GM10248 (cell line): ENCODE data around the gene FGD2.

Source experiments
- CTCF ChIA-PET: fragments of 300-600 bp; sonication (Branson Sonifier 250); formaldehyde crosslinking; extraction: SDS; loops from one replicate; lab custom pipeline; 2021; ENCODE audit warnings: antibody characterized with exemption; lab: Yijun Ruan, JAX
- POLR2A ChIA-PET: fragments of 350-650 bp; sonication (Branson Sonifier 250); formaldehyde crosslinking; extraction: SDS; loops from one replicate; lab custom pipeline; 2020; ENCODE audit warnings: antibody characterized with exemption; lab: Yijun Ruan, JAX
- DNase-seq: peaks from one replicate; pipeline ENCODE4 v3.0.0; 2012; ENCODE audit errors: extremely low spot score
- TF ChIP-seq, protein P1 (sequence below): IDR thresholded peaks from 2 replicates; pipeline ENCODE4 v1.5.1; 2012; ENCODE audit warnings: mild to moderate bottlenecking, low read depth; ENCODE audit errors: extremely low read depth, missing control alignments, control extremely low read depth

Gene FGD2

GRCh38 chr6:37062424-37062823, 57.0 kb downstream of the FGD2 start:
- DNase-seq, result no peak
- ChIA-PET CTCF (no interaction called here), POLR2A (no interaction called here)
- TF ChIP-seq, protein P1, sequence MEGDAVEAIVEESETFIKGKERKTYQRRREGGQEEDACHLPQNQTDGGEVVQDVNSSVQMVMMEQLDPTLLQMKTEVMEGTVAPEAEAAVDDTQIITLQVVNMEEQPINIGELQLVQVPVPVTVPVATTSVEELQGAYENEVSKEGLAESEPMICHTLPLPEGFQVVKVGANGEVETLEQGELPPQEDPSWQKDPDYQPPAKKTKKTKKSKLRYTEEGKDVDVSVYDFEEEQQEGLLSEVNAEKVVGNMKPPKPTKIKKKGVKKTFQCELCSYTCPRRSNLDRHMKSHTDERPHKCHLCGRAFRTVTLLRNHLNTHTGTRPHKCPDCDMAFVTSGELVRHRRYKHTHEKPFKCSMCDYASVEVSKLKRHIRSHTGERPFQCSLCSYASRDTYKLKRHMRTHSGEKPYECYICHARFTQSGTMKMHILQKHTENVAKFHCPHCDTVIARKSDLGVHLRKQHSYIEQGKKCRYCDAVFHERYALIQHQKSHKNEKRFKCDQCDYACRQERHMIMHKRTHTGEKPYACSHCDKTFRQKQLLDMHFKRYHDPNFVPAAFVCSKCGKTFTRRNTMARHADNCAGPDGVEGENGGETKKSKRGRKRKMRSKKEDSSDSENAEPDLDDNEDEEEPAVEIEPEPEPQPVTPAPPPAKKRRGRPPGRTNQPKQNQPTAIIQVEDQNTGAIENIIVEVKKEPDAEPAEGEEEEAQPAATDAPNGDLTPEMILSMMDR, result no peak

DNA sequence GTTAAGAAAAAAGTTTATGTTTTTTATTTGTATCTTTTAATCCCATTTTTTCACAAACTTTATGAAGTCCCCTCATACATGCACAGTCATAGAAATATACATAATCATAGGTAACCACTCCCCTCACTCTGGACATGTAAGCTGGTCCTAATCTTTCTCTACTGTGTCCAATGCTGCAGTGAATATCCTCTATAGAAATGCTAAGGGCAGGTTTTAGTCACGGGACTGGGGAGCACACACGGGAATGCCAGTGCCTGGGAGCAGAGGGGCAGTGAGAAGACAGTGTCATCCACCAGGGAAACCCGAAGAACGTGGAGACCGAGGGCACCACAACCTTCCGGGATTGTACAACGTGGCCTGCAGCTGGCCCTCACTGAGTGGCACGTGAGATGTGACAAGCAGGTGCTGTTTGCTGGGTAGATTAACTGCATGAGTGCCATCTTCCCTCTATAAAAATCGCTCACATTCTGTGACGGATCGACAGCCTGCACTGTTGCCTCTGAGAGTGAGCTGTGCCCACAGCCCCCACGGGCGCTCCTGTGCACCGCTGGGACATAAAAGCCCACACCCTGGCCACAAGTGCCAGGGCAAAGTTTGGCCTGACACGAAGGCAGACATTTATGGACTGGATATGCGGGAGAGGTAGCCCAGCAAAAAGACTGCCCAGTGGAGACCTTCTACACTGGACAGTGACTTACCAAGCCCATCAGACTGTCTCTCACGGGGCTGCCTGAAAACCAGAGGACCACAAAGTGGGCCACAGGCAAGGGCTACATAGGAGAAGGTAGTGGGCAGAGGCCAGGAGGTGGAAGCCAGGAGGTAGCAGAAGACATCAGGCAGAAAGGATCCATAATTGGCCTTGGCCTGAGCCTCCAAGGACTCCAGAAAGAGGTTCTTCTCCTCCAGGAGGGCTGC, 63.2 kb downstream of the FGD2 start:
- TF ChIP-seq, protein P1, result no peak
- ChIA-PET CTCF (interaction anchor here (1.8 kb wide), 1 partner anchor 12 kb away, joined by 3 read pairs; no protein-coding TSS in a partner anchor), POLR2A (no interaction called here)
- peak; percentile 10 for DNase-seq

GRCh38 chr6:37069639-37070038, 64.2 kb downstream of the FGD2 start:
- TF ChIP-seq, protein P1, result no peak
- DNase-seq, result peak; percentile 3
- ChIA-PET POLR2A (no interaction called here), CTCF (interaction anchor here (1.0 to 1.5 kb wide), 3 partner anchors 19 to 102 kb away, joined by 3 to 5 read pairs (median 4); no protein-coding TSS in a partner anchor)

DNA sequence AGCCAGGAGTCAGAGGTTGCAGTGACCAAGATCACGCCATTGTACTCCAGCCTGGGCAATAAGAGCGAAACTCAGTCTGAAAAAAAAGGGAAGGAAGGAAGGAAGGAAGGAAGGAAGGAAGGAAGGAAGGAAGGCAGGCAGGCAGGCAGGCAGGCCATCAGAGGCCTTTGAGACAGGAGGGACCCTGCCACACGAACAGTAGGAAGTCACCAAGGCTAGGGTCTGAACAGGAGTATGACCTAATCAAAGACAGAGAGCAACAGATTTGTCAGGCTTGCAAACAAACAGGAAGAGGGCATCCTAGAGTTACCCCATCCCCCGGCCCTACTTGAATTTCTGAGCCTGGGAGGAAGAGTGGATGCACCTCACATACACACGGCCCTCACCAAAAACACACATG, 67.1 kb downstream of the FGD2 start:
- DNase-seq, result no peak
- CTCF ChIA-PET, result interaction anchor here (0.9 to 1.9 kb wide), 4 partner anchors 12 to 135 kb away, joined by 3 to 7 read pairs (median 3); no protein-coding TSS in a partner anchor
- TF ChIP-seq, protein P1, result no peak
- POLR2A ChIA-PET, result no interaction called here

GRCh38 chr6:37074053-37074827, 68.8 kb downstream of the FGD2 start:
- DNase-seq, result no peak
- POLR2A ChIA-PET, result no interaction called here
- TF ChIP-seq, protein P1, result no peak
- CTCF ChIA-PET, result interaction anchor here (1.1 to 1.8 kb wide), 3 partner anchors 24 to 315 kb away, joined by 3 to 7 read pairs (median 3); no protein-coding TSS in a partner anchor
